Measurements from ENCODE around the gene C2orf92. TPM values are rescaled to one million over a fixed set of nuclear protein-coding genes. Genes with fewer than 3 reads are reported as not detected.

The C2orf92 gene
- total RNA-seq, 1 experiment from 2014 or later: 5.9 TPM

DNA sequence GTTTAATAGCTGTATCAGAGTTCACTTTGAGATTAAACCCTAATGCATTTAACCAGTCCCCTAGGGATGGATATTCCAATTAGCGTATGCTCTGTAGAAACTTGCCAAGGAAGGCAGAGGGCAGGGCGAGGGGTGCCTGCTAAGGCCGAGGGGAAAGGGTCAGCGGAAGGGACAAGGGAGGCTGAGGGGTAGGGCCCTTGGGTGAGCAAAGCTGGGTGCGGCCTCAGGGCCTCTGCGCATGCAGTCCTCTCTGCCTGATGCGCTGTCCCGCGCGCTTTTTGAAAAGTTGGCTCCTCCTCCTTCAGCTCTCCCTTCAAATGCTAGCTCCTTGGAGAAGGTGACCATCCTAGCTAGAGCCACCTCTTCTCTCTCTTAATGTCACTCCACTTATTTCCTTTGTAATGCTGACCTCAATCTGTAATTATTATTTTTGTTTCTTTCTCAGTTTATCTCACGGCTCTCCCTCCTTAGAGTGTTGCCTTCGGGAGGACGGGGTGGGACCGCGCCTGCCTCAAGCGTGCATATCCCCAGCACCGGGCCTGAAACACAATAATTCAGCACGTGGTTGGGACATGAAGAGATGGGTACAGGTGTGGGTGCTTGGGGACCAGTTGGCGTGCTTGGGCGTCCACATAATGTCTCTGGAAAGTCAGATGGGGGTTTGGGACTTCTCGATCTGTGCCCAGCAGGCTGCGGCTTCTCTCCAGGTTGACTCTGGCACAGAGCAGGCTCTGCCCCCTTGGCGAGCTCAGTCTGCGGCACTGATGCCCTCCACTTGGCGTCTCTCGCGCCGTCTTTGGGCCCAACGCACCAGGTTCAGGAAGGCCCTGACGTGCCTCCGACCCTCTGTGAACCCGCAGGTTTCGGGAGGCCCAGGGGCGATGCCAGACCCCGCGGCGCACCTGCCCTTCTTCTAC is 53.9 kb downstream of the C2orf92 start:
- no peak overlapping the region for H3K27ac ChIP-seq (ENCODE audit: low read length)
- H3K9ac ChIP-seq (ENCODE audit: low read length): no peak overlapping the region
- H2AFZ ChIP-seq (ENCODE audit: low read length): no peak overlapping the region
- no peaks in the 10 kb centered on the region for H3K79me2 ChIP-seq (ENCODE audit: low read length)
- H3K9me2 ChIP-seq (replicated peaks; ENCODE audit: insufficient read depth, low read length): no peaks in the 10 kb centered on the region
- H3K9me3 ChIP-seq (ENCODE audit: low read length): no peaks in the 10 kb centered on the region
- no peak for DNase-seq
- peaks cover 3% of the 10 kb centered on the region; the same call in 1 of the 2 replicates for H3K4me1 ChIP-seq (ENCODE audit: low read length)
- no peaks in the 10 kb centered on the region for H4K20me1 ChIP-seq (ENCODE audit: insufficient read depth, low read depth, low read length)
- H3K4me3 ChIP-seq (ENCODE audit: low read length): no peak overlapping the region
- no peaks in the 10 kb centered on the region for H3K27me3 ChIP-seq (ENCODE audit: low read length)
- no peaks in the 10 kb centered on the region for H3K36me3 ChIP-seq (ENCODE audit: insufficient read depth, low read length)
- H3K4me2 ChIP-seq (ENCODE audit: low read depth, low read length, poor library complexity, severe bottlenecking): no peak overlapping the region

DNA sequence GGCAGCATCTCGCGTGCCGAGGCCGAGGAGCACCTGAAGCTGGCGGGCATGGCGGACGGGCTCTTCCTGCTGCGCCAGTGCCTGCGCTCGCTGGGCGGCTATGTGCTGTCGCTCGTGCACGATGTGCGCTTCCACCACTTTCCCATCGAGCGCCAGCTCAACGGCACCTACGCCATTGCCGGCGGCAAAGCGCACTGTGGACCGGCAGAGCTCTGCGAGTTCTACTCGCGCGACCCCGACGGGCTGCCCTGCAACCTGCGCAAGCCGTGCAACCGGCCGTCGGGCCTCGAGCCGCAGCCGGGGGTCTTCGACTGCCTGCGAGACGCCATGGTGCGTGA is 54.5 kb downstream of the C2orf92 start:
- Histone ChIP-seq H3K27me3 (ENCODE audit: low read length) (no peaks in the 10 kb centered on the region), H2AFZ (ENCODE audit: low read length) (no peak overlapping the region), H3K4me2 (ENCODE audit: low read depth, low read length, poor library complexity, severe bottlenecking) (no peak overlapping the region), H3K9me2 (replicated peaks; ENCODE audit: insufficient read depth, low read length) (no peaks in the 10 kb centered on the region), H4K20me1 (ENCODE audit: insufficient read depth, low read depth, low read length) (no peaks in the 10 kb centered on the region), H3K9me3 (ENCODE audit: low read length) (no peaks in the 10 kb centered on the region), H3K27ac (ENCODE audit: low read length) (no peak overlapping the region), H3K36me3 (ENCODE audit: insufficient read depth, low read length) (no peaks in the 10 kb centered on the region), H3K9ac (ENCODE audit: low read length) (no peak overlapping the region), H3K79me2 (ENCODE audit: low read length) (no peaks in the 10 kb centered on the region), H3K4me1 (ENCODE audit: low read length) (no peaks in the 10 kb centered on the region), H3K4me3 (ENCODE audit: low read length) (no peak overlapping the region)
- no peak for DNase-seq

DNA sequence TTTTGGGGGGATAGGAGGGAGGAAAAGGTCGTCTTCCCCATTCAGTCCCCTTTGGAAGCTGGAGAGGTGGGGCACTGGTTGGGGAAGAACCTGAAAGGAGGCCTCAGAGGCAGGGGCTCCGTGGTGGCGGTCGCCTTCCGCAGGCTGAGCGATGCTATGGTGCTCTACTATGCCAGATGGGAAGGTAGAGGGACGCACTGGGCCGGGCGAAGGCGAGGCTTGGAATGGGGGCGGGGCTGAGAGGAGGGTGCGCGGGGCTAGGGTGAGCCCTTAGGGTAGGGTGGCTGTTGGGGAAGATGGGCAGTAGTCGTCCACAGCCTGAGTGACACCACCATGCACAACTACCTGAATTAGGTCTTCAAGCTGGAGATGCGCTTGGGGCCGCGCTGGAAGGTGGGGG is 55.0 kb downstream of the C2orf92 start:
- no peak overlapping the region for H2AFZ ChIP-seq (ENCODE audit: low read length)
- no peak for DNase-seq
- H3K9me3 ChIP-seq (ENCODE audit: low read length): no peaks in the 10 kb centered on the region
- H3K4me3 ChIP-seq (ENCODE audit: low read length): no peak overlapping the region
- no peak overlapping the region for H3K27ac ChIP-seq (ENCODE audit: low read length)
- H3K27me3 ChIP-seq (ENCODE audit: low read length): no peaks in the 10 kb centered on the region
- no peaks in the 10 kb centered on the region for H3K36me3 ChIP-seq (ENCODE audit: insufficient read depth, low read length)
- H3K79me2 ChIP-seq (ENCODE audit: low read length): no peaks in the 10 kb centered on the region
- no peaks in the 10 kb centered on the region for H4K20me1 ChIP-seq (ENCODE audit: insufficient read depth, low read depth, low read length)
- no peaks in the 10 kb centered on the region for H3K4me1 ChIP-seq (ENCODE audit: low read length)
- no peak overlapping the region for H3K4me2 ChIP-seq (ENCODE audit: low read depth, low read length, poor library complexity, severe bottlenecking)
- no peaks in the 10 kb centered on the region for H3K9me2 ChIP-seq (replicated peaks; ENCODE audit: insufficient read depth, low read length)
- H3K9ac ChIP-seq (ENCODE audit: low read length): no peak overlapping the region

DNA sequence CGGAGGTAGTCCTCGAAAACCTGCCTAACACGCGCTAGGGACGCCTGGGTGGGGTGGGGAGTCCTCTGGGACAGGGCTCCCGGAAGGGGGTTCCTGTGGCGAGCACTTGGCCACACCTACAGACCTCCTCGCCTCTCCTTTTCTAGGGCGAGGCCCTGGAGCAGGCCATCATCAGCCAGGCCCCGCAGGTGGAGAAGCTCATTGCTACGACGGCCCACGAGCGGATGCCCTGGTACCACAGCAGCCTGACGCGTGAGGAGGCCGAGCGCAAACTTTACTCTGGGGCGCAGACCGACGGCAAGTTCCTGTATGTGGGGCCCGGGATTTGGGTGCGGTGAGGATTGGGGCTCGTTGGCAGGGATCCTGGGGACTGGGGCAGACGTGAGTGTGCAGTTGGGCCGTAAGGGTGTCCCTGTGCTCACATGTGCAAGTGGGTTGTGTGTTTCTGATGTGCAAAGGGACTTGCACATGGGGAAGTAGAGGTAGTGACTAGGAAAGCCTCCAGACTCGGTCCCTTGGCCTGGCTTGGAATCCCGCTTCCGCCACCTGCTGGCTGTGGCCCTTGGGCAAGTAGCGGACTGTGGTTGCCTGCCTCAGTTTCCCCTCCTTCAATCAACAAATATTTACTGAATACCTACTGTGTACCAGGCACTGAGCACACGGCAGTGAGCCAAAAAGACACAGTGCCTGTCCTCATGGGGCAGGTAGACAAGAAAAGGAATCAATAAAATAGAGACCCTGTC is 55.6 kb downstream of the C2orf92 start:
- Histone ChIP-seq H2AFZ (ENCODE audit: low read length) (no peak overlapping the region), H3K27me3 (ENCODE audit: low read length) (no peaks in the 10 kb centered on the region), H3K27ac (ENCODE audit: low read length) (no peak overlapping the region), H4K20me1 (ENCODE audit: insufficient read depth, low read depth, low read length) (no peaks in the 10 kb centered on the region), H3K4me3 (ENCODE audit: low read length) (no peak overlapping the region), H3K4me2 (ENCODE audit: low read depth, low read length, poor library complexity, severe bottlenecking) (no peak overlapping the region), H3K9ac (ENCODE audit: low read length) (no peak overlapping the region), H3K79me2 (ENCODE audit: low read length) (no peaks in the 10 kb centered on the region), H3K9me2 (replicated peaks; ENCODE audit: insufficient read depth, low read length) (no peaks in the 10 kb centered on the region), H3K36me3 (ENCODE audit: insufficient read depth, low read length) (no peaks in the 10 kb centered on the region), H3K9me3 (ENCODE audit: low read length) (peaks cover under 1% of the 10 kb centered on the region; the same call in 1 of the 2 replicates), H3K4me1 (ENCODE audit: low read length) (no peaks in the 10 kb centered on the region)
- no peak for DNase-seq

DNA sequence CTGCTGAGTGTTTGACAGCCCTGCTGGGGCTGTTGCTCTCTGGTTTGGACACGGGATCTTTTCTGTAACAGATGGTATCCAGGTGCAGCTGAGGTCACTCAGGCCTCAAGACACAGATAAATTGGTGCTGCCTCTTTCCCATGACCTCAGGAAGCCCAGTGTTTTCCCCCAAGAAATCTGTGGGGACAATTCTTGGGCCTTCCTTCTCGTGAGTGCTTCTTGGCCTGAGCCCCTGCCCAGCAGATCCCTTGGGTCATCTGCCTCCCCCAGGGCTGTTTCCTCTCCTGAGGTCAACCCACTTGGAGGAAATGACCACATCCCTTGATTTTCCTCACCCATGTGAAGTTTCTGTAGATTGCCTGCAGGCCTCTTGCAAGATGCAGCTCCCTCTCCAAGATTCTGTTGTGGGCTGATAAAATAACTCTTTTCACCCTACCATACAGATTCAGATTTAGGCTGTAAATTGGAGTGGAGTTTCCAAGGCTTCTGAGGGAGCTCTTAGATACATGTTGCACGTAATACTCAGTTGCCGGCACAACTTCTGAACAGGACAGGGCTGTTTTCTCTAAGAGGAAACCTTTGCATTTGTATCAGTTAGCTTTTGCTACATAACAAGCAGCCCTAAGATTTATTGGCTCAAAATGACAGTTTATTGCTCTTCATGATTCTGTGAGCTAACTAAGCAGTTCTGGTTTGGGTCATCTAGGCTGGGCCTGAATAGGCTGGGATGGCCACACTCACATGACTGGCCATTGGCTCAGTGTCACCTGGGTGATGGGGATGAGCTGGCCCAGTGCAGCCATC is 57.0 kb downstream of the C2orf92 start:
- Histone ChIP-seq H2AFZ (ENCODE audit: low read length) (no peak overlapping the region), H4K20me1 (ENCODE audit: insufficient read depth, low read depth, low read length) (no peaks in the 10 kb centered on the region), H3K9ac (ENCODE audit: low read length) (no peak overlapping the region), H3K79me2 (ENCODE audit: low read length) (no peaks in the 10 kb centered on the region), H3K9me3 (ENCODE audit: low read length) (peaks cover 5% of the 10 kb centered on the region; the same call in 1 of the 2 replicates), H3K4me2 (ENCODE audit: low read depth, low read length, poor library complexity, severe bottlenecking) (no peak overlapping the region), H3K36me3 (ENCODE audit: insufficient read depth, low read length) (no peaks in the 10 kb centered on the region), H3K9me2 (replicated peaks; ENCODE audit: insufficient read depth, low read length) (no peaks in the 10 kb centered on the region), H3K27me3 (ENCODE audit: low read length) (no peaks in the 10 kb centered on the region), H3K4me3 (ENCODE audit: low read length) (no peak overlapping the region), H3K4me1 (ENCODE audit: low read length) (no peaks in the 10 kb centered on the region), H3K27ac (ENCODE audit: low read length) (no peak overlapping the region)
- no peak for DNase-seq

DNA sequence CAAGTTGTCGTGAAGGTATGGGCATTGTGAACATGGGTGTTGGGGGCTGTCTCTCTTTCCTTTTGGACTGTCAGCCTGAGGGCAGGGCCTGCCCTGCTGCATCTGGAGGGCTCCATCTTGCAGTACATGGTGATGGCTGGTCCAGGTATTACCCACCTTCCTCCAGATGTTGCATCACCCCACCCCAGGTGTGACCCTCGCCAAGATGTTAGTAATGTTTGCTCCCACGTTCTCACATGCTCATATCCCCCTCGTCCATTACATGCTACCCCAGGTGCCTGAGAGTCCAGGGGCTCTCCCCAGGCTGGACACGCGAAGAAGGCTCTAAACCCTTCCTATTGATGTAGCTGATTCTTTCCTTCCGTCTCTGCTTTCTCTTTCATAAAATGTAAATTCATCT is 57.8 kb downstream of the C2orf92 start:
- DNase-seq: no peak
- no peaks in the 10 kb centered on the region for H3K79me2 ChIP-seq (ENCODE audit: low read length)
- no peaks in the 10 kb centered on the region for H3K4me1 ChIP-seq (ENCODE audit: low read length)
- H3K9me3 ChIP-seq (ENCODE audit: low read length): peaks cover 5% of the 10 kb centered on the region; the same call in 1 of the 2 replicates
- no peak overlapping the region for H3K4me2 ChIP-seq (ENCODE audit: low read depth, low read length, poor library complexity, severe bottlenecking)
- H3K36me3 ChIP-seq (ENCODE audit: insufficient read depth, low read length): no peaks in the 10 kb centered on the region
- no peak overlapping the region for H3K9ac ChIP-seq (ENCODE audit: low read length)
- H3K27me3 ChIP-seq (ENCODE audit: low read length): no peaks in the 10 kb centered on the region
- H3K4me3 ChIP-seq (ENCODE audit: low read length): no peak overlapping the region
- no peaks in the 10 kb centered on the region for H3K9me2 ChIP-seq (replicated peaks; ENCODE audit: insufficient read depth, low read length)
- H2AFZ ChIP-seq (ENCODE audit: low read length): no peak overlapping the region
- no peak overlapping the region for H3K27ac ChIP-seq (ENCODE audit: low read length)
- H4K20me1 ChIP-seq (ENCODE audit: insufficient read depth, low read depth, low read length): no peaks in the 10 kb centered on the region

DNA sequence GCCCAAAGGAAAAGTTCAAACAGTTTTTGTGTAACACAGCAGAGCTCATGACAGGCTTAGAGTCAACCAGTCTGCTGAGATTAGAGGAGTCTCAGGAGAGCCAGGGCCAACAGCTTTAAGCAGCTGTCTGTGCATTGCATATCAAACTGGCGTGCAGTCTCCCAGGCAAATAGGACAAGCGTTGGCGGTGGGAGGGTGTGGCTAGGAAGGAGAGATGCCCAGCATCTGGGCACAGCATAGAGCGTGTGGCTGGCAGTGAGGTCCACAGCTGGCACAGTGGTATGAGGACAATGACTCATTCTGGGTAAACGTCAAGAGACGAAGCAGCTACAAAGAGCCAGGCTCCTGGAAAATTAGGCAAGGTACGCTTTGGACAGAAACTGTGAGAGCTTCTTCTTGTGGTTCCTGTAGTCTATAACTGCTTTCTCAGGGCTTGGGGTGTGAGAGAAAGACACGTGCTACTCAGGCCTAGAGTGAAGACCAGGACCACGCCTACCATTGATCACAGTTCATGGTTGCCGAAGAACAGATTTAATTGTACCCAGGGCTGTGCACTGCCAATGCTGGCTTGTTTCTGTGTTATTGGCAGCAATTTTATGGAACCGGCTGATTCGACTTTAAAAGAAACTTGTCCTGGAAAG is 58.7 kb downstream of the C2orf92 start:
- H3K79me2 ChIP-seq (ENCODE audit: low read length): no peaks in the 10 kb centered on the region
- no peak overlapping the region for H3K27ac ChIP-seq (ENCODE audit: low read length)
- no peak overlapping the region for H2AFZ ChIP-seq (ENCODE audit: low read length)
- no peaks in the 10 kb centered on the region for H4K20me1 ChIP-seq (ENCODE audit: insufficient read depth, low read depth, low read length)
- H3K9me2 ChIP-seq (replicated peaks; ENCODE audit: insufficient read depth, low read length): no peaks in the 10 kb centered on the region
- no peak overlapping the region for H3K4me3 ChIP-seq (ENCODE audit: low read length)
- no peak overlapping the region for H3K4me2 ChIP-seq (ENCODE audit: low read depth, low read length, poor library complexity, severe bottlenecking)
- peaks cover 5% of the 10 kb centered on the region; the same call in 1 of the 2 replicates for H3K9me3 ChIP-seq (ENCODE audit: low read length)
- H3K4me1 ChIP-seq (ENCODE audit: low read length): no peaks in the 10 kb centered on the region
- H3K27me3 ChIP-seq (ENCODE audit: low read length): no peaks in the 10 kb centered on the region
- H3K9ac ChIP-seq (ENCODE audit: low read length): no peak overlapping the region
- DNase-seq: no peak
- no peaks in the 10 kb centered on the region for H3K36me3 ChIP-seq (ENCODE audit: insufficient read depth, low read length)

Data from Karpas-422 (cell line).